ENCODE data around the gene SLX9.
A peak's percentile ranks its signal among the peaks of the same experiment; 100 is the strongest.

SLX9 gene, protein sequence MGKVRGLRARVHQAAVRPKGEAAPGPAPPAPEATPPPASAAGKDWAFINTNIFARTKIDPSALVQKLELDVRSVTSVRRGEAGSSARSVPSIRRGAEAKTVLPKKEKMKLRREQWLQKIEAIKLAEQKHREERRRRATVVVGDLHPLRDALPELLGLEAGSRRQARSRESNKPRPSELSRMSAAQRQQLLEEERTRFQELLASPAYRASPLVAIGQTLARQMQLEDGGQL

DNA sequence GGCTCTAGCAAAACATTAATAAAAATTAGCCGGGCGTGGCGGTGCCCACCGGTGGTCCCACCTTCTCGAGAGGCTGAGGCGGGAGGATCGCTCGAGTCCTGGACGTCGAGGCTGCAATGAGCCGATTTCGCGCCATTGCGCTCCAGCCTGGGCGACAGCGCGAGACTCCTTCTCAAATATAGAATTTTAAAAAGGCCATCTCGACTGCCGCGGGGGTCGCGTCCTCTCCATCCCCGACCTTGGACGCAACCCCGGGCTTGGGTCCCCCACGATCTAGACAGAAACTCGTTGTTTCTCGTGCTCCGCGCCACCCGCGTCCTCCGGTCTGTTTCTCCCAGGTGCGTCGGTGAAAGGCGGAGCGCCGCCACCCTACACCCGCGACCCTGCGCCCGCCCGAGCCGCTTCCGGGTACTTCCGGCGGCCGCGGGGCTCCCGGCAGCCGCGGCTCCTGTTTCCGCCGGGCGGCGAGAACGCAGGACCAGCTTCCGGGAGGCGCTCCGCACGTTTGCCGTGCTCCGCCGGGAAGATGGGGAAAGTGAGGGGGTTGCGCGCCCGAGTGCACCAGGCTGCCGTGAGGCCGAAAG lies at the start of gene SLX9:
Gene SLX9, plus strand, starts transcription at position 498 of the 584 bp plus-strand sequence. Its CDS starts 29 bp downstream, at position 527.
- ATAC-seq: peak; percentile 96 to 97

DNA sequence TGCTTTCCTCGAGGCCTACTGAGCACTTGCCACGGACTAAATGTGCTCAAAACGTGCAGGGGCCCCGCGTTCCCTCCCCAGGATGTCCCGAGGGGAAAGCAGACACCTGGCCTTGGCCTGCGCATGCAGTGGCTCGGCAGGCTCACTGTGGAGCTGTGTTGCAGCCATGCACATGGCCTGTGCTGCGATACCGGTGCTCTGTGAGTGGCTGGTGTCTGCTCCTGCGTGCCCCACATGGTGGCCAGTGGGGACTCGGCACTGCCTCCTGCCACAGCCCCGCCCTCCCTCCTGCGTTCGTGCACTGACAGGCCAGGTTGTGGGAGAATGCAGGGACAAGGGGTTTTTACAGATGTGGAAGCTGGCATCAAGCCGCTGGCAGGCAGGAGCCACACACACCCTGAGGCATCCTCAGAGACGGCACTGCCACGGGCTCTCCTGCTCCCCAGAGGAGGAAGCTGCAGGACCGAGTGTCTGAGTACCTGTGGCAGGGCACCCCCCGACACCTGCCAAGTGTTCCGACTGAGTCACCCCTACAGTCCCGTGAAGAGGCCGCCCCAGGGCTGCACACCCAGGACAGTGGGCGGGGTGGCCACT lies 49.4 kb upstream of the SLX9 start:
- ATAC-seq: no peak

DNA sequence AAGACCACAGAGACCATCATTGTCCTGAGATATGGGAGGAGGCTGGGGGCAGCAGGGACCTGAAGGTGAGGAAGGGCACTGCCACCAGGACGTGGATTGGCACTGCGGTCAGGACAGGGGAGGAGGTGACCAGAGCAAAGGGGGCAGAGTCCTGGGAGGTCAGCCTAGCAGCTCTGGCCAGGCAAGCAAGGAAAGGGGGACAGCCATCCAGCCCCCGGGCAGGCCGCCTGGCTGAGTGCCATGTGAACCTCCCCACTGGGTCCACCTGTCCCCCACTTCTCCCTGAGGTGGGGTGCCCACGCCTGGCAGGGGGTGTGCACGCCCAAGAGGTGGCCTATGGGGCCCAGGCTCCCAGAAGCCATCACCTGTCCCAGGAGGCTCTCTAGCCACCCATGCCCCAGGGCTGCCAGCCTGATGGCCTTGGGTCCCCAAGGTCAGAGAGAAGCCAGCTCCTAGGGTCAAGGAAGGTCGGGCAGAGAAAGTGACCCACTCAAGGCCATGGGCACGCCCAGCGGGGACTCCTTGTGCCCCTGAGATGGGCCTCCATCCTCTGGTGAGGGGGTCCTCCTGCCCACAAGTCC lies 48.8 kb upstream of the SLX9 start:
- ATAC-seq: no peak

DNA sequence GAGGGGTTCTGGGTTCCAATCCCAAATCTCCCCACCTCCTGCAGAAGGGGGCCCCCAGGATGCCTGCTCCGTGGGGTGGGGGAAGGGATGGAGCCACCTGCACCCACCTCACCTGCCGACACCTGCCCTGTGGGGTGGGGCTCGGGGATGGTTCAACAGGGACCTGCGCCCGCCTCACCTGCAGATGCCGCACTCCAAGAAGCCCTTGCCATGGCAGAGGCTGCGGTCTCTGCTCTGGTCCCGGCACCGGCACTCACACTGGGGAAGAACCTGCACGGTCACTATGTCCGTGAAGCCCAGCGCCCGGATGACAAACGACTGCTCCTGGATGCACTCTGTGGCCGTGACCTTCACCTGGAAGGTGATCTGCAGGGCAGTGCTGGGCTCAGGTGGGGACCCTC lies 48.2 kb upstream of the SLX9 start:
- no peak for ATAC-seq

DNA sequence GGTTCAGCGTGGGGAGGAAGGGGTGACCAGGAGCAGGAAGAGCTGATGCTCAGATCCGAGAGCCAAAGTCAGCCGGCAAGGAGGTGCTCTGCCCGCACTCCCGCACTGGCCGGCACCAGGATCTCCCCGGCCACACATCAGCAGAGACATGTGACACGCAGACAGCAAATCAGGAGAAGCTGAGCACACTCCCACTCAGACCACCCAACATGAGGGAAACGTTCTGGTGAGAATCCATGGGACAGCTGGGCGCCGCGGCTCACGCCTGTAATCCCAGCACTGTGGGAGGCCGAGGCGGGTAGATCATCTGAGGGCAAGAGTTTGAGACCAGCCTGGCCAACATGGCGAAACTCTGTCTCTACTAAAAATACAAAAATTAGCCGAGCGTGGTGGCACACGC lies 47.7 kb upstream of the SLX9 start:
- ATAC-seq: no peak

DNA sequence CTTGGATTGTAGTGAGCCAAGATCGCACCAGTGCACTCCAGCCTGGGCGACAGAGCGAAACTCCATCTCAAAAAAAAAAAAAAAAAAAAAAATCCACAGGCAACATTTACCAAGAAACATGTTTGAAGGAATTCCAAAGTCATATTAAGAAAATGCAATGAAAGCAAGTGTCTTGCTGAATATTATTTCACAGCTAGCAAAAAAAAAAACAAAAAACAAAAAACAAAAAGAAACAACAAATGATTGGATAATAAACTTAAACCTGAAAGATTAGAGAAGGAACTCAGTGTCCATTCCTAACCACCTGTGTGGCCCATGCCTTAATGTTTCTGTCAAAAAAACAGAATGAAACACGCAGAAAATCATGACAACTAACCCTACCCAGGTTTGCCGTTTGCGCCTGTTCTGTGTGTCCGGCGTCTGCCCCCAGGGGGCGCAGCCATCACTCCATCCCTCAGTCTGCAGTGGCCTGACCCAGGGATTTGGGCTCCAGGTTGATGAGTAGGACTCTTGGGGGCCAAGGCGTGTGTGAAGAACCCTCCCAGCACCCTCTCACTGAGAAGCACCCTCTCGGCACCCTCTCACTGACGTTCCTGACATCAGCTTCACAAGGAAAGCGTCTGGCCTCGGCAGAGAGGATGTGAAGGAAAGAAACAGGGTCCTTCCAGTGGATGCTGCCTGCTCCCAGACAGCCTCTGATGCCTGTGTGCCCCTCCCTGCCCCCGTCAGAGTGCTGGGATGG lies 47.1 kb upstream of the SLX9 start:
- peak; percentile 81 to 89 for ATAC-seq

DNA sequence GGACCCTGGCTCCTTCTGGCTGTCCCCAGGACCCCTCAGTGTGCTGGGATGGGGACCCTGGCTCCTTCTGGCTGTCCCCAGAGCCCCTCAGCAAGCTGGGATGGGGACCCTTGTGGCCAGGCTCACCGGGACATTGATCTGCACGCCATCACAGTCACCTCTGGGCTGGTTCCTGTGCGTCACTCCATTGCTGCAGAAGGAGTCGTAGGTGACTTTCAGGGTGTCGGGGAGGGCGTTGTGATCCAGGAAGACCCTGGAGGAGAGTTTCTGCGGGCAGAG lies 46.6 kb upstream of the SLX9 start:
- ATAC-seq: no peak

DNA sequence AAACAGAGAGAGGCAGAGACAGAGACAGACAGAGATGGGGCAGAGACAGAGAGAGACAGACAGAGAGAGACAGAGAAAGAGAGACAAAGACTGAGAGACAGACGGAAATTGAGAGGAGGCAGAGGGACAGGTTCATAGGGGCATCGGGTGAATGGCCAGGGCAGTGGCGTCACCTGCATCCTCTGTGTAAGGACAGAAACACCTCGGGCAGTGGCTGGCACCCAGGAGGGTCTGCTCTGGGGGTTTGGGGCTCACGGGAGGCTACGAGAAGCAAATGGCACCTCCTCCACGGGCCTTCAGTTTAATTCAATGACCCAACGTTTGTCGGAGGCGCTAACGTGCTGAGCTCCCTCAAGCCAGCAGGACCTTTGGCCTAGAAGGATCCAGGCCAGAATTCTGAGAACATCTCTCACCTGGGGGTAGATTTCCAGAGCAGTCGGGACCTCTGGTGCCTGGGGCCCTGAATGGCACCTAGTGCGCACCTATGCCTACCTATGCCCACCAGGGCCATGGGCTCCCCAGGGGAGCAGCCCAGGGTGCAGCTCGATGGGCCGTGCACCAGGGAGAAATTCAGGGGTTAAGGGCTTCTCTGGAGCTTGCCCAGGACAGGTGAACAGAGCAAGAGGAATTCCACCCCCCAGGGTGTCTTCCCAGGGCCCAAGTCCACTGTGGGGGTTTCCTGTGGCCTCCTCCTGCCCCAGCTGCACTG lies 45.7 kb upstream of the SLX9 start:
- no peak for ATAC-seq

DNA sequence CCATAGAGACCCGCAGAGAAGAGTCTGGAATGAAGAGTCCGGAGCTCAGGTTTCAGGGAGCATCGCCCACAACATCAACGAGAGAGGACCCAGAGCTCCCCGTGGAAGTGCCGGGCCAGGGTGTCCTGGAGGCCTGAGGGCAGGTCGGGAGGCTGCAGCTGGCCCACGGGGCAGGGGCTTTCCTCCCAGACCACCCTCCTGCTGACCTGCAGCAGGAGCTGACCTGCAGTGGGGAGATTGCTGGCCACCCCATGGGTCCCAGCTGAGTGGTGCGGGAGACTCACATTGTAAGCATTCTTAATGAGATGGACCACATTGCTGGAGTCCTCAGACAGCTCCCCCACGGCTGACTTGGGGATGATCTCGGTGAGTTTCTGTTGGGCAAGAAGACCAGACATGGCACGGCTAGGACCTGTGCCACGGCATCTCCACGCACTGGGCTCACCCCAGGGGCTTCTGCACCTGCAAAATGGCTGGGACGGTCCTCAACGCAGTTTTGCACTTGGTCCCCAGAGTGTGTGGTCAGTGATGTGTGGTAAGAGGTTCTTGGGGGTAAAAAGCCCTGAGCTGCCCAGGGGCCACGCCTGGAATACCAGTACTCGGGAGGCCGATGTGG lies 45.0 kb upstream of the SLX9 start:
- no peak for ATAC-seq

DNA sequence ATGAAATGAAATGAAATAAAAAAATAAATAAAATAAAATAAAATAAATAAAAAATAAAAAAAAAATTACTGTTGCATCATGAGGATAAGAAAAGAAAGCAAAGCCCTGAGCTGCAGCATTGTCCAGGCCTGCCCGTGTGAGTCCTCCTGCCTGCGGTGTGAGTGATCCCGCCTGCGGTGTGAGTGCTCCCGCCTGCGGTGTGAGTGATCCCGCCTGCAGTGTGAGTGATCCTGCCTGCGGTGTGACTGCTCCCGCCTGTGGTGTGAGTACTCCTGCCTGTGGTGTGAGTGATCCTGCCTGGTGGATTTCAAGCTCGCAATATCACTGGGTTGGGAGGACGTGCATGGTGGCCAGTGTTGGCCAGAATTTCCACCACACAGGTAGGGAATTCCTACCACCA lies 44.0 kb upstream of the SLX9 start:
- no peak for ATAC-seq

DNA sequence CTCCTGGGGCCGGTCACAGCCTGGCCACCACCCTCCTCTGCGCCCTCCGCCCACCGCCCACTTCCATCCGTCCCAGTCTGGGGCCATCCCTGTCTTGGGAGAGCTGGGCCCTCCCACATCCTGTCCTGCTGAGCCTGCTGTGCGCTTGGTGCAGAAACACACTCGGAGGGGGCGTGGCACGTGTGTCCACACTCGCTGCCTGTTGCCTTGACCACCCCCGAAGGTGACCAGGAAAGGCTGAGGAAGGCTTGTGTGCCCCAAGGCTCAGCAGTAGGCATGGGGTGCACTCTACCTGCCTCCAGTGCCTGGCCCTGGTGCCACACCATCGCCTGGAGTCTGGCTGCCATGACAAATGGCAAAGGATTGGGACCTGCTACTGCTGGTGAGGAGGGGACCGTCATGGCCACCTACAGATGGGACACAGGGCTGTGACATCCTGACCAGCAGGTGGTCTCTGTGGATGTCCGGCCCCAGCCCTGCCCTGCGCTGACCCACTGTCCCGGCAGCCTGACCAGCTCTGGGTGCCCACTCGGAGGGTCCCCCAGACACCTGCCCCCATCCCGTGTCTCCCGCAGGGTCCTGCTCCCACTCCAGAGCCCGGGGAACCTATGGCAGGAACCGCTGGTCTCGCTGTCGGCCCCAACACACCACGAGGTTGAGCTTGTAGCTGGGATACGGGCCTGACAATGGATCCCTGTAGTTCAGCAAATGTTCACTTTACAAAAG lies 43.1 kb upstream of the SLX9 start:
- no peak for ATAC-seq

DNA sequence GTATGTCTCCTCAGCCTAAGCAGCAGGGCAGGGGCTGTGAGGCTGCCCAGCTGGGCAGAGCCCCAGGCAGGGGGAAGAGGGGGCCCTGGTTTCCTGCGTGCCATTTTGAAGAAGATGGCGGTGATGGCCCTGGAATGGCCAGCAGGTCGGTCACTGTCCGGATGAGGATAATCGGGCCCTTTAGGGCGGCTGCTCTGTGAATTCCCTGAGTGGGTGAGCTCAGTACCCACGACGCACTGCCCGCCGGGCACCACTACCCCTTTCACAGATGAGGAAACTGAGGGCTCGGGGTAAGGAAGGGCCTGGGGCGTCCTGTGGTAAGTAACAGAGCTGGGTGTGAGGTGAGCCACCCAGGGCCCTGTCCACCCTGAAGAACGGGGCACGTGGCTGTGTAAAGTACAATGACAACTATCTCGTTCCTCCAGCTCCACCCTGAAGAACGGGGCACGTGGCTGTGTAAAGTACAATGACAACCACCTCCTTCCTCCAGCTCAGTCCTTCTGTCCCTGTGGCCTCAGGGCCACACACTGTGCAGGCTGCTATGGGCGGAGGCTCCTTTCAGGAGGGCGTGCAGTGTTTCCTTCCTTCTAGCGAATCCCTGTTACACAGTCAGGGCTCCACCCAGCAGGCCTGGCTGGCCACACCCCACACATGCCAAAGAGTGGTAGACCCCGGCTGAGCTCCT lies 42.4 kb upstream of the SLX9 start:
- peak in 1 of 2 donors; percentile 11 for ATAC-seq

DNA sequence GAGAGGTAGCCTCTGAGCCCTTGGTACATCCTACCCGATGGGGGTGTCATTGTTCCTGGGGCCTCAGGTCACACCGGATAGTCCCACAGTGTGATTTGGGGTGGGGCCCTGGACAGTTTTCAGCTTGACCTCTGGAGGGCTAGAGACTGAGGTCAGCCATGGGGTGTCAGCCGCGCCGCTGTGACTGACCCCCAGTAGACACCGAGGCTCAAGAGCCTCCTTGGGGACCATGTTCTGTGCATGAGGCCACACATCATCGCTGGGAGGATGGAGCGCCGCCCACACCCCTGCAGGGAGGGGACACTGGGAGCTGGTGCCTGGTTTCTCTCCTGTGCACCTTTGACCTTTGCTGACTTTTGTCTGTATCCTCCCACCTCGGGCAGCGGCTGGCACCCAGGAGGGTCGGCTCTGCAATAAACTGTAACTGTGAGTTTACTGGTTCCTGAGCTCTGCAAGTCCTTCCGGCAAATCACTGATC lies 41.8 kb upstream of the SLX9 start:
- no peak for ATAC-seq

DNA sequence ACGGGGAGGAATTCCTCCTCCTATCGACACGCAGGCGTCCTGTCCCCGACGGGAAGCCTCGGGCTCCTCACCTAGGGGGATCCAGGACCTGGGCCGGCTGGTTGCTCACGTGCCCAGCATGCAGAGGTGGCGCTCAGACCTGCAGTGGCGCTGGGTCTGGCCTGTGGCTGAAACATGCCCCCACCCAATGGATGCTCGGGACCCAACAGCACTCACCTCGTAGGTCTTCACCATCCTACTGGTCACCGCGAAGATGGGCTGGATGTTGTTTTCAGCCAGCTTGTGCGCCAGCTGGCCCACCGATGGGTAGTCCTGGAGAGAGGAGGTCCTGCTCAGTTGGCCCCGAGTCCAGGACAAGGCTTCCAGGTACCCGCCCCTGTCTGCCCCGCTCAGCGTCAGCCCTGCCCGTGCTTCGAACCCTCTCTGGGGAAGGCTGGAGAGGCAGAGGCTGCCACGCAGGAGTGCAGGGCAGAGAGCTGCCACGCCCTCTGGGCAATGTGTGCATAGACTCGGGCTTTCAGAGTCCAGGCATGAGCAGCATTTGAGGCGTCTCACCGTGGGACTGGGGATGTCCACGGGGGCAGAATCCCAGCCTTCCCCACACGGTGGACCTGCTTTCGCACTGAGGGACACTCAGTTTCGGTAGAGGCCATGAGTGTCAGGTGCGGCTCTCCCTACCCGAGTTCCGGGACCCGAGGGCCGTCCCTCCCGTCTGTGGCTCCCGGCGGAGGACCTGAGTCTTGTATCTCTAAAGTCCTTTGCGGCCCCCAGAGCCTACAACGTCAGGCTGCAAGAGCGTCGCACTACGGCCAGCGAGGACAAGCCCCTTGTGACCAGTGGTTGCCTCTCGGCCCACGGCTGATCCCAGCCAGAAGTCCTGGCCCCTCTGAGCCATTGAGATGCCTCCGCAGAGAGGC lies 40.7 kb upstream of the SLX9 start:
- ATAC-seq: no peak

DNA sequence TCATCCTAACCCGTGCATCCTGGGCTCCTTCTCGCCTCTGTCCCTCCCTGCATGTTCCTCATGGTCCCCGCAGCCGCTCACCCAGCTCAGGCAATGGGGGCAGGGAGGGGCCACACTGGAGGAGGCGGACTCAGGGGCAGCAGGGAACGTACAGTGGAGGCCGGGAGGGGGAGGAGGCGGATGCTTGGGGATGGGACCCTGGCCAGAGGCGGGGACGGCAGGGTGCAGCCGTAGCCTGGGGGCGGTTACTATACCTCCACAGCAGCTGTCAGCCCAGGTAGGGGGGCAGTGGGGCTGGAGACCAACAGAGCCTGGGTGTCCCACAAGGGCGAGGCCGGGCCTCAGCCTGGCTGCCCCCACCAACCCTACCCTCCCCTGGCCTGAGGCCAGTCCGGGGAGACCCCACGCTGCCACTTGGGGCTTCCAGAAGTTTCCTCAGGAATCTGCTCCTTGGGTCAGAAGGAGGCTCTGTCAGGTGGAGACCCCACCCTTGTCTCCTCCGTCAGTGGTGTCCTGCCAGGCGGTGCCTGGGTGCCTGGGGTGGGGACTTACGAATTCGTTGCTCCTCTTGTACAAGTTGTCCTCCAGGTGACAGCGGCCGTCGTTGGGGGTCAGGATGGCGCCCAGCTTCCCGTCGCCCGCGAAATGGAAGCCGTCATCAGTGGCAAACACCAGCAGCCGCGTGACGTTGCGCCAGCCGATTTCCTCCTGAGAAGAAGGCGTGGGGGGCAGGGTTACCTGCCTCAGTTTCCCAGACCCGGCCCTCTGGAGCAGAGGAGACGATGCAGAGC lies 39.9 kb upstream of the SLX9 start:
- ATAC-seq: no peak

DNA sequence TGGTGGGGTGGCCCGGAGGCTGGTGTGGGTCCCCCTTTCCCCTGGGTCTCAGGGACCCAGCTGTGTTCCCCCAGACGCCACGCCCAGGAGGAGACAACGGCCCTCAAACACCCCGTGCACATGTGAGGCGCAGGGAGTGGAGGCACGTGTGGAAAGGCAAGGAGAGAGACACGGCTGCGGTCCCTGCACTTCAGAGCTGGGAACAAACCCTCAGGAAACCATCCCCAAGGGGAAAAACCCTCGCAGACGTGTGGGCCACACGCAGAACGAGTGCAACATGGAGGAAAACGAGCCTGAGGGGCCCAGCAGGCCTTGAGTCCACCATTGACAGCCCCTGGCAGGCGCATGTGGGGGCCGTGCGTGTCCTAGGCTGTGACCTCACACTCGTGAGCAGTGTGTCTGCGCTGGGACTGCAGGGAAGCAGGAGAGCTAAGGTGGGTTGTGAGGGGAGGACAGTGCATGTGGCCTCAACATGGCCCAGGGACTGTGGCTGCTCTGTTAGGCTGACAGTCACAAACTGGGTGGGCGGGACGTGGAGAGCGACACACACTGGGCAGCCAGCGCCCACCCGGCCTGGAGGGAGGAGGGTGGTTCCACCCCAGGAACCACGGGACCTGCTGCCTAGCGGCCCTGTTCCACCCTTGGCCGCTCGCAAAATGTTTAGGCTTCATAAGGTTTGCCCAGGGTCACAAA lies 39.1 kb upstream of the SLX9 start:
- no peak for ATAC-seq

DNA sequence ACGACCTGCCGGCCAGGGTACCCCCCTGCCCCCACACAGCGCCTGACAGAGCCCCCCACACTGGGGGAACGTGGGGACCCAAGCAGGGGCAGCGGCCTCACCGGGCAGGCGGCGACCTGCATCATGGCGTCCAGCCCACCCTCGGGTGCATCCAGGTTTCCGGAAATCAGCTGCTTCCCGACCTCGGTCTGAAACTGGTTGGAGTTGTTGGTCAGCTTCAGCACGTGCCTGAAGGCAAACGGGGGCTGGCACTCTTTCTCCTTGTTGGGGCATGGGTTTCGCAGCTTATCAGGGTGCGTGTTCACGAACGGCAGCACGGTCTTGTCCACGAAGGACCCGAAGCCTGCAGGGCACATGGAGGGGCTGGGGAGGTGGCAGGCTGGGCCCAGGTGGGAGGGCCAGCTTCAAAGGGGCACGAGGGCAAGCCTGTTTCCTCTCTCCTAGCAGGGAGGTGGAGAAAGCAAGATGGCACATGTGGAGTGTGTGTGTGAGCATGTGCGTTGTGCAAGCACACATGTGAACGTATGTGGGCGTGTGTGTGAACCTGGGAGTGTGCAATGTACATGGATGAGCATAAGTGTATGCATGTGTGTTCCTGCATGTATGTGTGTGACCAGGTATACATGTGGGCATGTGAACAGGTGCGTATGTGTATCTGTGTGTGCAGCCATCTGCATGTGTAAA lies 38.3 kb upstream of the SLX9 start:
- ATAC-seq: no peak

Data from activated CD4-positive, CD25-positive, alpha-beta regulatory T cell treated with anti-CD3 and anti-CD28 coated beads, Interleukin-2, amount 50 U/mL, for 24 hours (primary cell).